Bronchial epithelial cell (primary cell): Measurements from ENCODE around the gene OSBPL9. TPM values are rescaled to one million over a fixed set of nuclear protein-coding genes. Genes with fewer than 3 reads are reported as not detected.

Source experiments
- DNase-seq: peaks from one replicate; pipeline ENCODE4 v3.0.0-alpha.2; 2010; ENCODE audit warnings: low read depth
- FAIRE-seq: peaks from 2 replicates; lab custom pipeline; 2011; peaks lifted over from hg19 to GRCh38; lab: Jason Lieb, UNC
- H3K27me3 ChIP-seq: 2 replicates; pipeline ENCODE4 v1.5.1; 2011; ENCODE audit warnings: low read length; ENCODE audit not compliant: control insufficient read depth, insufficient read depth
- H3K36me3 ChIP-seq: 2 replicates; pipeline ENCODE4 v1.5.1; 2011; ENCODE audit warnings: low read length; ENCODE audit not compliant: control insufficient read depth, insufficient read depth
- H3K4me3 ChIP-seq: 2 replicates; pipeline ENCODE4 v1.5.1; 2011; ENCODE audit warnings: mild to moderate bottlenecking, low read depth, low read length, control low read depth
- CTCF ChIP-seq: IDR thresholded peaks from 2 replicates; pipeline ENCODE4 v1.5.1; 2011; ENCODE audit warnings: mild to moderate bottlenecking, moderate library complexity, low read length, control low read depth, inconsistent platforms; ENCODE audit not compliant: insufficient read depth, severe bottlenecking
- total RNA-seq: library from RNA; depleted of rRNA; stranded (reverse); fragments of >200 nt; gene quantifications from 2 replicates; pipeline ENCODE4 v1.2.1, GENCODE V29; 2014

OSBPL9 gene
- total RNA-seq, 1 donor from 2014 or later, result 69.8 TPM

GRCh38 chr1:51621161-51621560 lies 4.3 kb downstream of the OSBPL9 start:
- FAIRE-seq (no peak), DNase-seq (no peak)
- Histone ChIP-seq H3K4me3 (no peak overlapping the region), H3K27me3 (no peaks in the 10 kb centered on the region), H3K36me3 (no peaks in the 10 kb centered on the region)
- TF ChIP-seq CTCF, result no peak

DNA sequence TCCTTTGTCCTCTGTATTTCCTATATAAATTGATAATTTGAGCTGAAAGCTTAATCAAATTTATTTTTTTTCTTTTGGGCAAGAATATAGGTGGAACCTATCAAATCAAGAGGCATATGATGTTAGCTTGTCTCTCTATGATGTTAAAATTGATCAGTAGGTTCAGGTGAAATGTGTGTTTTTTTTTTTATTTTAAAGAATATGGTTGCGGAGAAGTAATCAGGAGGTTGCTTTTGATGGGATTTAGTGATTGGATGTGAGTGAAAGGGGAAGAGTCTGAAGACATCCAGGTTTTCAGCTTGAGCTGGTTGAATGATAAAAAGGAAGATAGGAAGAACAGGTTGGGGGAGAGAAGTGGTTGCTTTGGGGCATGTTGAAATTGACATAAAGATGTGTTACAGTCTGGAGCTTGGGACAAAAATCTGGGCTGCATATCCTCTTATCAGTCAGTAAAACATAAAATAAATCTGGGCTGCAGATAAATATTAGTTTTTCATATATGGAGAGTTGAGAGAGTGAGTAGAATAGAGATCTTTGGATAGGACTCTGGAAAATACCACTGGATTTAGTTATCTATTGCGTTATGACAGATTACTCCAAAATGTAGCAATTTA lies 5.1 kb downstream of the OSBPL9 start:
- TF ChIP-seq CTCF, result no peak
- no peaks in the 10 kb centered on the region for H3K36me3 ChIP-seq
- H3K27me3 ChIP-seq, result no peaks in the 10 kb centered on the region
- FAIRE-seq, result no peak
- no peak for DNase-seq
- H3K4me3 ChIP-seq, result no peak overlapping the region

GRCh38 chr1:51622455-51622913 lies 5.6 kb downstream of the OSBPL9 start:
- no peak for FAIRE-seq
- Histone ChIP-seq H3K27me3 (no peaks in the 10 kb centered on the region), H3K4me3 (no peak overlapping the region), H3K36me3 (no peaks in the 10 kb centered on the region)
- TF ChIP-seq CTCF, result no peak
- DNase-seq, result peak; percentile 91

DNA sequence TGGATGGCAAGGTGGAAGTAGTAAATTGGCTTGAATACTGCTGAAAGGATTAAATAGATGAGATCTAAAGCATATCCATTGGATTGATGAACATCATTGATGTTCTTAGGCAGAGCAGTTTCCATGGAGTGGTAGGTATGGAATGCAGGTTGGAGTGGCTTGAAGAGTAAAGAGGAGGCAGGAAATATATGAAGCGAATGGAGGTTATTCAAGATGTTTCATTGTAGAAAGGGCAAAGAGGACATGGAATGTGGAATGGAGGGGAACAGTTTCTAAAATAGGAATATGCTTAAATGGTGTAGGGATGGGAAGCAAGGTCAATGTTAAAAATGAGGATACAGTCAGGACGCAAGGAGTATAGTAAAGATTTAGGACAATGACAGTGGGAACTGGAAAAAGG lies 6.1 kb downstream of the OSBPL9 start:
- H3K27me3 ChIP-seq, result no peaks in the 10 kb centered on the region
- H3K36me3 ChIP-seq, result no peaks in the 10 kb centered on the region
- no peak for TF ChIP-seq CTCF
- H3K4me3 ChIP-seq, result no peak overlapping the region
- no peak for FAIRE-seq
- DNase-seq, result no peak

GRCh38 chr1:51623450-51623849 lies 6.6 kb downstream of the OSBPL9 start:
- FAIRE-seq (no peak), DNase-seq (no peak)
- H3K27me3 ChIP-seq, result no peaks in the 10 kb centered on the region
- TF ChIP-seq CTCF, result no peak
- no peaks in the 10 kb centered on the region for H3K36me3 ChIP-seq
- H3K4me3 ChIP-seq, result no peak overlapping the region

DNA sequence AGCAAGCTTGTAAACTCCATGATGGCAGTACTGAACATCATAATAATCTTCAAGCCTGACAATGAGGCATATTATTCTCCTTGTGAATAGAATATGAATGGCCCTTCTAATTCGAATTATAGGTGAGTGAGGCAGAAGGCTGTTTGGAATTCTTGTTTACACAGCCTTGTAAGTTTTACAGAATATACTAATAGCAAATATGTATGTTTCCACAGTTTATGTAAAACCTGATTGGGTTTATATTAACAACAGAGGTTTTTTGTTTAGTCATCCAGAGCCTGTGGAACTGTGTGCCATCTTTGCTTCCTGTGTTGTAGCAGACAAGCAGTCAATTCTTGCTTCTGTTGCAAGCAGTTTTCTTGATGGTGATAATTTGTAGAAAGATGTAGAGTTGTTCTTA lies 8.0 kb downstream of the OSBPL9 start:
- no peak overlapping the region for H3K4me3 ChIP-seq
- no peaks in the 10 kb centered on the region for H3K36me3 ChIP-seq
- DNase-seq, result no peak
- no peak for TF ChIP-seq CTCF
- FAIRE-seq, result no peak
- no peaks in the 10 kb centered on the region for H3K27me3 ChIP-seq
